Endothelial cell of umbilical vein (primary cell): ENCODE data around the gene EGFL7. TPM values are rescaled to one million over a fixed set of nuclear protein-coding genes. Genes with fewer than 3 reads are reported as not detected.

ENCODE experiments used
- BruUV-seq: library from RNA; stranded (reverse); fragments of 400-500 nt; replicated peaks from 2 replicates; lab custom pipeline; 2021; lab: Mats Ljungman, UMichigan
- CTCF ChIA-PET: fragments of 300-600, 350-600 bp; sonication (Branson Sonifier 250); formaldehyde crosslinking; loops from one replicate; lab custom pipeline; 2021; ENCODE audit warnings: antibody characterized with exemption, inconsistent platforms; lab: Charles Lee
- POLR2A ChIA-PET: fragments of 300-600, 350-600 bp; sonication (Branson Sonifier 250); formaldehyde crosslinking; loops from one replicate; lab custom pipeline; 2021; ENCODE audit warnings: antibody characterized with exemption, inconsistent platforms; lab: Charles Lee
- DNase-seq: peaks from one replicate; pipeline ENCODE4 v3.0.0-alpha.2; 2011; ENCODE audit warnings: low read depth, low spot score
- FAIRE-seq: peaks from 2 replicates; lab custom pipeline; 2011; peaks lifted over from hg19 to GRCh38; lab: Jason Lieb, UNC
- H2AFZ ChIP-seq: 2 replicates; pipeline ENCODE4 v1.6.0; 2012; ENCODE audit warnings: low read depth, low read length, control low read depth, inconsistent platforms
- H3K27ac ChIP-seq: 2 replicates; pipeline ENCODE4 v1.5.1; 2011; ENCODE audit warnings: low read depth, mild to moderate bottlenecking, control low read depth, low read length, moderate library complexity; ENCODE audit not compliant: insufficient read depth
- H3K27me3 ChIP-seq, 2 experiments: 2 replicates each; pipeline versions ENCODE4 v1.6.0 to v1.6.1; 2011; ENCODE audit warnings: low read length in 2 of 2, mixed read lengths in 1 of 2; ENCODE audit not compliant: control insufficient read depth in 2 of 2, insufficient read depth in 2 of 2
- H3K36me3 ChIP-seq, 2 experiments: 2 replicates in 1 of 2; 3 replicates in 1 of 2; pipeline ENCODE4 v1.5.1; 2011; ENCODE audit warnings: low read length in 2 of 2, mild to moderate bottlenecking in 1 of 2, moderate library complexity in 1 of 2; ENCODE audit not compliant: control insufficient read depth in 2 of 2, insufficient read depth in 2 of 2; ENCODE audit errors: extremely low read depth in 1 of 2
- H3K4me1 ChIP-seq: 3 replicates; pipeline ENCODE4 v1.5.1; 2011; ENCODE audit warnings: mild to moderate bottlenecking, low read length; ENCODE audit not compliant: control insufficient read depth, insufficient read depth; ENCODE audit errors: extremely low read depth
- H3K4me2 ChIP-seq: 2 replicates; pipeline ENCODE4 v1.6.1; 2011; ENCODE audit warnings: low read length, control low read depth, mixed read lengths; ENCODE audit not compliant: insufficient read depth
- H3K4me3 ChIP-seq, 3 experiments: fragments of 200-600 bp in 1 of 3; sonication (generic), shearing (Covaris generic) in 1 of 3; replicated peaks in 1 of 3; 2 replicates each; pipeline ENCODE4 v1.5.1; 2011 to 2016; ENCODE audit warnings: control low read depth in 3 of 3, low read length in 3 of 3, mild to moderate bottlenecking in 2 of 3, inconsistent platforms in 1 of 3, low read depth in 1 of 3, moderate library complexity in 1 of 3; ENCODE audit not compliant: insufficient read depth in 1 of 3
- H3K79me2 ChIP-seq: 2 replicates; pipeline ENCODE4 v1.6.0; 2012; ENCODE audit warnings: low read length, inconsistent platforms; ENCODE audit not compliant: control insufficient read depth, insufficient read depth
- H3K9ac ChIP-seq: replicated peaks from 2 replicates; pipeline ENCODE3; 2011; ENCODE audit warnings: low read length, control low read depth; ENCODE audit not compliant: insufficient read depth; ENCODE audit errors: extremely low read depth
- H3K9me1 ChIP-seq: replicated peaks from 3 replicates; pipeline ENCODE4 v1.6.0; 2011; ENCODE audit warnings: mild to moderate bottlenecking, low read length; ENCODE audit not compliant: control insufficient read depth, insufficient read depth; ENCODE audit errors: extremely low read depth
- H3K9me3 ChIP-seq: replicated peaks from 2 replicates; pipeline ENCODE4 v1.5.1; 2012; ENCODE audit warnings: low read length, inconsistent platforms; ENCODE audit not compliant: control insufficient read depth, insufficient read depth
- H4K20me1 ChIP-seq: replicated peaks from 2 replicates; pipeline ENCODE3; 2011; ENCODE audit warnings: mild to moderate bottlenecking, low read length; ENCODE audit not compliant: control insufficient read depth, insufficient read depth; ENCODE audit errors: extremely low read depth
- JUN ChIP-seq: IDR thresholded peaks from 2 replicates; pipeline ENCODE4 v1.6.1; 2011; ENCODE audit warnings: borderline replicate concordance, low read depth; ENCODE audit not compliant: insufficient read length, insufficient read depth
- MYC ChIP-seq: IDR thresholded peaks from one replicate; pipeline ENCODE4 v1.6.1; 2011; ENCODE audit warnings: mild to moderate bottlenecking, low read depth, low read length
- POLR2A ChIP-seq: IDR thresholded peaks from 2 replicates; pipeline ENCODE4 v1.6.1; 2012; ENCODE audit warnings: low read depth, mild to moderate bottlenecking, control low read depth, low read length
- POLR2AphosphoS5 ChIP-seq: IDR thresholded peaks from 2 replicates; pipeline ENCODE4 v1.6.1; 2012; ENCODE audit warnings: low read depth, mild to moderate bottlenecking, control low read depth, low read length, moderate library complexity; ENCODE audit not compliant: insufficient read depth
- dilution Hi-C: fragments of 300-500 bp; cut with MboI; formaldehyde crosslinking; loops from one replicate; pipeline ENCODE4 v1.15.0; 2019; ENCODE audit warnings: low sequenced_read_pairs; ENCODE audit not compliant: extremely low pct_ligation_motif_present
- intact Hi-C: fragments of 100-400 bp; cut with micrococcal nuclease; formaldehyde crosslinking; loops from one replicate; pipeline ENCODE4 v1.10.0; 2022
- polyA plus RNA-seq, 4 experiments: library from polyadenylated mRNA; depleted of rRNA in 3 of 4; stranded (reverse) in 3 of 4; unstranded in 1 of 4; fragments of >200 nt; gene quantifications; 2 replicates each; pipeline versions ENCODE4 v1.2.1 to v1.2.3, GENCODE V29; 2011 to 2012; ENCODE audit warnings: missing spikeins in 1 of 4
- total RNA-seq: library from RNA; stranded (reverse); gene quantifications from 2 replicates; pipeline ENCODE4 v1.2.3, GENCODE V29; 2021
- TF ChIP-seq, protein P1 (sequence below): IDR thresholded peaks from 2 replicates; pipeline ENCODE4 v1.6.1; 2011; ENCODE audit not compliant: insufficient read depth, insufficient read length

EGFL7 gene
- total and polyA plus RNA-seq, 2 donors (not counting 3 experiments of a cell fraction or from before 2014, with no cell fraction given) = 1,043 to 1,377 TPM

DNA sequence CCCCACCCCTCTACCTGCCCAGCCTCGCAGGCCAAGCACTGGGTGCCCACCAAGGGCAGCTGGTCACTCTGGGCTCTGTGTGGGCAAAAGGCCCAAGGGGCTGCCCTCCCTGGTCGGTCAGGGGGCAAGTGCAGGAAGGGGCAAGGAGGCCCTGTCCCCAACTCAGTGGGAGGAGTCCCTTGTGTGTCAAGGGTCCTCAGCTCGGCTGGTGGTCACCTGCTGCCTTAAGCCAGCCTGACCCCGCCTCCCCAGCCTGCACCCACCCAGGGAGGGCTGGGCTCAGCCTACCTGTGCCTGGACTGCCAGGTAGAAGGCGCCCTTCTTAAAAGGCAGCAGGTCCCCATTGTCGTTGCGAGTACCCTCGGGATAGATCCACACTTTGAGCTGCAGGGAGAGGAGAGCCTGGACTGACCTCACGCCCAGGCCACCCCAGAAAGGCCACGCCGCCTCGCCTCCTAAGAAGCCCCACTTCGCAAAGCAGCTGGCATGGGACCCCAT is 13.6 kb downstream of the EGFL7 start:
- intact Hi-C loops = no loop called here
- Histone ChIP-seq H2AFZ (no peak overlapping the region), H3K9me1 (no peaks in the 10 kb centered on the region), H3K9ac (no peak overlapping the region), H3K4me3 (no peak overlapping the region), H3K27me3 (no peaks in the 10 kb centered on the region), H3K4me1 (no peaks in the 10 kb centered on the region), H3K9me3 (no peaks in the 10 kb centered on the region), H3K4me2 (no peak overlapping the region), H3K36me3 (peaks cover 8 to 18% of the 10 kb centered on the region in 2 experiments), H3K79me2 (peaks cover 5% of the 10 kb centered on the region), H4K20me1 (no peaks in the 10 kb centered on the region), H3K27ac (no peak overlapping the region)
- ChIA-PET CTCF (interaction anchor here (1.0 to 6.3 kb wide), 2 partner anchors 10 to 32 kb away, joined by 5 to 45 read pairs; no protein-coding TSS in a partner anchor), POLR2A (interaction anchor here (0.7 to 6.2 kb wide), 3 partner anchors 30 to 37 kb away, joined by 3 to 54 read pairs (median 3); no protein-coding TSS in a partner anchor)
- TF ChIP-seq POLR2A (peak; percentile 10), MYC (no peak)
- no peak for FAIRE-seq
- peak; percentile 23 for DNase-seq
- dilution Hi-C loops = no loop called here
- BruUV-seq = no TSS peak

DNA sequence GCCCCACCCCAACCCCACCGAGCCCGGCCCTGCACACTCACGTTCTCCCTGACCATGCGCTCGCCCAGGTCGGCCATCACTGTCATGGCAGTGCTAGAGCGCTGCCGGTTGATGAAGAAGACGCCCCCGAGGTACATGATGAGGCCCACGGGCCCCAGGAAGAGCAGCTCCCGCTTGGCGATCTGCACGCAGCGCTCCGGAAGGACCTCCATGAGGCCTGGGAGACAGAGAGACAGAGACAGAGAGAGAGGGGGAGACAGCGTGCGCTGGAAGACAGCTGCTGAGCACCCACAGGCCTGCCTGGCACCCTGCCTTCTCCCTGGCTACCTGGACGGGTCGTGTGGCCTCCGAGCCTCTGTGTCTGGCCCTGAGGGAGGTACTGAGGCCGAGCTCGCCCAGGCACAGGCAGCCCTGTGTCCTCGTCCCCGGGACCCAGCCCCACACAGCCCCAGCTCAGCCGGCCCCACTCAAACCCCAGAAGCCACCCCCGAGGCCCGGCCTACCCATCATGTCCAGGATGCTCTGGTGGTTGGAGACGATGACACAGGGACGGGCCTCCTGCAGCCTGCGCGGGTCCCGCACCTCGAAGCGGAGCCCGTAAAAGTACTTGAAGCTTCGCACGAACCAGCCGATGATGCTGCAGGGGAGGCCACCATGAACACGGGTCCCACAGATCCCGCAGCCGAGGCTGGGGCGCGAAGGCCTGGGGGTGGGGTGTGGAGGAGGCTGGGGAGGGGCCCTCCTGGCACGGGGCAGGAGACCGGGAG is 14.4 kb downstream of the EGFL7 start:
- ChIA-PET POLR2A (interaction anchor here (6.2 kb wide), 1 partner anchor 30 kb away, joined by 54 read pairs; no protein-coding TSS in a partner anchor), CTCF (interaction anchor here (0.7 to 6.3 kb wide), 3 partner anchors 9 to 33 kb away, joined by 5 to 45 read pairs (median 5); no protein-coding TSS in a partner anchor)
- H3K27me3 ChIP-seq = no peaks in the 10 kb centered on the region
- H3K9ac ChIP-seq = no peak overlapping the region
- H3K4me3 ChIP-seq = no peak overlapping the region
- H3K9me1 ChIP-seq = no peaks in the 10 kb centered on the region
- no peaks in the 10 kb centered on the region for H4K20me1 ChIP-seq
- intact Hi-C loops (no loop called here), dilution Hi-C loops (no loop called here)
- DNase-seq (no peak), FAIRE-seq (no peak)
- TF ChIP-seq POLR2A (no peak), POLR2AphosphoS5 (no peak), JUN (no peak)
- TF ChIP-seq, protein P1, sequence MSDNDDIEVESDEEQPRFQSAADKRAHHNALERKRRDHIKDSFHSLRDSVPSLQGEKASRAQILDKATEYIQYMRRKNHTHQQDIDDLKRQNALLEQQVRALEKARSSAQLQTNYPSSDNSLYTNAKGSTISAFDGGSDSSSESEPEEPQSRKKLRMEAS = no peak
- H3K9me3 ChIP-seq = no peaks in the 10 kb centered on the region
- H3K4me1 ChIP-seq = no peaks in the 10 kb centered on the region
- H3K79me2 ChIP-seq = peaks cover 11% of the 10 kb centered on the region
- H2AFZ ChIP-seq = no peak overlapping the region
- no TSS peak for BruUV-seq
- no peak overlapping the region for H3K4me2 ChIP-seq
- H3K27ac ChIP-seq = no peak overlapping the region
- H3K36me3 ChIP-seq = peaks cover 2 to 10% of the 10 kb centered on the region in 2 experiments
